AG09319 (cell line): ENCODE results near the gene ERFL.

Experiments used
- DNase-seq: peaks from one replicate; pipeline ENCODE4 v3.0.0-alpha.2; 2010; ENCODE audit warnings: low read depth; ENCODE audit errors: extremely low read depth
- TF ChIP-seq, protein P1 (sequence below): IDR thresholded peaks from 2 replicates; pipeline ENCODE4 v1.5.1; 2011; ENCODE audit warnings: low read depth, mild to moderate bottlenecking, inconsistent platforms, low read length, moderate library complexity

ERFL gene

DNA sequence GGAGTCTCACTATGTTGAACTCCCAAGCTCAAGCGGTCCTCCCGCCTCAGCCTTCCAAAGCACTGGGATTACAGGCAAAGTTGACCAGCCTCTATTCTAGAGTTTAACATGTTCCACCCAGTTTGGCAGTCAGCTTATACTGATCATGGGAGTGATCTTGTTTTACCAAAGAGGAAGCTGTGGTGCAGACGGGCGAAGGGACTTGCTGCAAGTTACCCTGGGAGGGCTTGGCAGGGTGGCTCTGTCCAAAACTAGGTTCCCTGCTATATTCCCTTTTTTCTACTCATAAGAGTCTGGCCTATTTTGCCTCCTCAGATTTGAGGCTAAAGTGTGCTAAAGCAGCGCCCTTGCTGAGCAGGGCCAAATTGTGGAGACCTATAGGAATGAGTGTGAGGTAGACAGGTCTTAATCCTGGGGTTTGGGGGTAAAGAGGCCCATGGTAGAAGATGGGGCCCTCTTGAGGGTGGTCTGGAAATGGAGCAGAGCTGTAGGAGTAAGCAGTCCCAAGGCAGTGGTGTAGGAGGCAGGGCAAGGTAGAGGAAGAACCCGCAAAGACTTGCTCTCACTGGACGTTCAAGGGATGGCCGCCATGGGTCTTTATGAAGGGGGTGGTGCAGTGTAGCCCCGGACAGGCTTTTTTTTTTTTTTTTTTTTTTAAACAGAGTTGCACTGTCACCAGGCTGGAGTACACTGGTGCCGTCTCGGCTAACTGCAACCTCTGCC lies 64.9 kb downstream of the ERFL start:
- TF ChIP-seq, protein P1, sequence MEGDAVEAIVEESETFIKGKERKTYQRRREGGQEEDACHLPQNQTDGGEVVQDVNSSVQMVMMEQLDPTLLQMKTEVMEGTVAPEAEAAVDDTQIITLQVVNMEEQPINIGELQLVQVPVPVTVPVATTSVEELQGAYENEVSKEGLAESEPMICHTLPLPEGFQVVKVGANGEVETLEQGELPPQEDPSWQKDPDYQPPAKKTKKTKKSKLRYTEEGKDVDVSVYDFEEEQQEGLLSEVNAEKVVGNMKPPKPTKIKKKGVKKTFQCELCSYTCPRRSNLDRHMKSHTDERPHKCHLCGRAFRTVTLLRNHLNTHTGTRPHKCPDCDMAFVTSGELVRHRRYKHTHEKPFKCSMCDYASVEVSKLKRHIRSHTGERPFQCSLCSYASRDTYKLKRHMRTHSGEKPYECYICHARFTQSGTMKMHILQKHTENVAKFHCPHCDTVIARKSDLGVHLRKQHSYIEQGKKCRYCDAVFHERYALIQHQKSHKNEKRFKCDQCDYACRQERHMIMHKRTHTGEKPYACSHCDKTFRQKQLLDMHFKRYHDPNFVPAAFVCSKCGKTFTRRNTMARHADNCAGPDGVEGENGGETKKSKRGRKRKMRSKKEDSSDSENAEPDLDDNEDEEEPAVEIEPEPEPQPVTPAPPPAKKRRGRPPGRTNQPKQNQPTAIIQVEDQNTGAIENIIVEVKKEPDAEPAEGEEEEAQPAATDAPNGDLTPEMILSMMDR: no peak
- no peak for DNase-seq

DNA sequence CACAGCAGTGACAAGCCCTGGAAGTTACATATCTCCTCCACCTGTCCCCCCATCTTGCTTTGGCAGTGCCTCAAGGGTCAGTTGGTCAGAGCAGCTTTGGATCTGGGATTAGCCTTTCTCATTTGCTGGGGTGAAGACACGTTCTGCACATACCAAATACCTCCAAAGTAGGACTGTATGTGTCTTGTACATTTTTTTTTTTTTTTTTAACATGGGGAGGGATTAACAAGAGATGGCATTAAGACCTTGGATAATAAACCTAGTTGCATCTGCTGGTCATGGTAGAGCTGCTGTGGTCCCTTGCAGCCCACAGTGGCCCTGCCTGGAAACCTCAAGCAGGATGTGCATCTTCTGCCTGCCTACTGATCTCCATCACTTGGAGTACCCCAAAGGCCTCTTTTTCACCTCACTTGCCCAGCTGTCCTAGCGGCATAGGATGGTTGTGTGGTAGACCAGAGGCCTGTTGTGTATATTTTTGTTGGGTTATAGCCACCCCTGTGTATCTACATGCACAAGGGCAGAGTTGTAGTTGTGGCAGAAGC lies 65.7 kb downstream of the ERFL start:
- DNase-seq: no peak
- TF ChIP-seq, protein P1: no peak

DNA sequence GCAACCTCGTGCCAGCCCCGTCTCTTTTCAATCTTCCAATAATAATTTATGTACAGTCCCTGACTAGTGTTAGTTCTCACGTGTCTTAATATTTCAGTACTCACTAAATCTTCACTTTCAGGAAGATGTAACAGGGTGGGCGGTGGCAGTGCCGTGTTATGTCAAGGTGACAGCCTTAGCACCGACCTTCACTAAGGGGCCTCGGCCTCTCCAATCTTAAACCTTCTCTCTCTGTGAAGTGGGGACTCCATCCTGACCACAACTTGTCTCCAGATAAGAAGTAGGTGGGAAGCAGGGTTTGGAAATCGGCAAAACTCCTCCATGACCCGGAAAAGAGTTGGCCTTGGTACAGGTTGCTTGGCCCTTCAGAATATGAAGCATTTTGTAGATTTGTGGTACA lies 66.4 kb downstream of the ERFL start:
- TF ChIP-seq, protein P1: no peak
- DNase-seq: no peak

DNA sequence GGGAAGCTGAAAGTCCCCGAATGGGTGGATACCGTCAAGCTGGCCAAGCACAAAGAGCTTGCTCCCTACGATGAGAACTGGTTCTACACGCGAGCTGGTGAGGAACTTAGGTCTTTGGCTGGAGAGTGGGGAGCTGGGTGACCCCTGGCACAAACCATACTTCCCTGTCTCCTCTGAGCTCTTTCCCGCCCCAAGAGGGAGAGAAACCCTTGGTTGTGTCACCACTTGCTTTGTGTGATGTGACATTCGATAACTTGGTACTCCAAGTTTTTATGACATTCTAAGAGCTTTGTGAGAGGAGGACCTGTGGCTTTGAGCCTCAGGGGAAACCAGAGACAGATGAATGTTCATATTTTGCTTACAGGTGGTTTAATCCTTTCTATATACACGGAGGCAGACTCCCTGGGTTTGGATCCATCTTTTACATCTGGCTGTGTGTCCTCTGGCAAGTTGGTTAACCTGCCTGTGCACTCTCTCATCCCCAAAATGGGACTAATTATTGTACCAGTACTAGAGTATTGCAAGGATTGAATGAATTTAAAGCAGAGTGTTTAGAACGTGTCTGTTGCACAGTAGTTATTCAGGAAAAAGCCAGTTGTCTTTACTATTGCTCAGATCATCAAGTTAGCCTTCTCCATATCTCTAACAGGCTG lies 67.0 kb downstream of the ERFL start:
- TF ChIP-seq, protein P1: no peak
- no peak for DNase-seq

DNA sequence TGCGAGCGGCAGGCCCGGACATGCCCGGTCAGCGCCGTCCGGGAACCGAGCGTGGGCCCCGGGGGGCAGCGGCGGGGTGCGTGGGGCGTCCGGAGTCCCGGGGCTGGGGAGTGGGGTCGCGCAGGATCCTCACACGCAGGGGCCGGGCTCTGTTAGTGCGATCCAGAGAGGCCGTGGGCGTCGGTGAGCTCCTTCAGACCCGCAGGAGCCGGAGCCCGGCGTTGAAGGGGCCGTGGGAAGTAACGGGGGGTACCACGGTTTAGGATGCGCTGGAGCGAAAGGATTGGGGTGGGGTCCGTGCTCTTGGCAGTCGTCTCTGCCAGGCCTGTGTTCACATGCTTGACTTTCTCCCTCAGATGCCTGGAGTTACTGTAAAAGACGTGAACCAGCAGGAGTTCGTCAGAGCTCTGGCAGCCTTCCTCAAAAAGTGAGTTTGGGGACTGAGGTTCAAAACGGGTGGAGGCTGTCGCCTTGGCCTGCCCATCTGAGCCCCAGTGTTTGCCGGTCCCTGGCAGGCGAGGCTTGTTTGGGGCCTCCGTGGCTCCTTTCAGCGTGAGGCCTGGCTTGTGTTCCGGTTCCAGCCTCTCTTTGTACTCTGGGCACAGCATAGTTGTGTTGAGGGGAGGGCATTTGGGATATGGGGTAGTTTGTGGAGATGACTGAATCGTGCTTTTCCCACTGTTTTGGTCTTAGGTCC lies 67.7 kb downstream of the ERFL start:
- no peak for DNase-seq
- TF ChIP-seq, protein P1: no peak

DNA sequence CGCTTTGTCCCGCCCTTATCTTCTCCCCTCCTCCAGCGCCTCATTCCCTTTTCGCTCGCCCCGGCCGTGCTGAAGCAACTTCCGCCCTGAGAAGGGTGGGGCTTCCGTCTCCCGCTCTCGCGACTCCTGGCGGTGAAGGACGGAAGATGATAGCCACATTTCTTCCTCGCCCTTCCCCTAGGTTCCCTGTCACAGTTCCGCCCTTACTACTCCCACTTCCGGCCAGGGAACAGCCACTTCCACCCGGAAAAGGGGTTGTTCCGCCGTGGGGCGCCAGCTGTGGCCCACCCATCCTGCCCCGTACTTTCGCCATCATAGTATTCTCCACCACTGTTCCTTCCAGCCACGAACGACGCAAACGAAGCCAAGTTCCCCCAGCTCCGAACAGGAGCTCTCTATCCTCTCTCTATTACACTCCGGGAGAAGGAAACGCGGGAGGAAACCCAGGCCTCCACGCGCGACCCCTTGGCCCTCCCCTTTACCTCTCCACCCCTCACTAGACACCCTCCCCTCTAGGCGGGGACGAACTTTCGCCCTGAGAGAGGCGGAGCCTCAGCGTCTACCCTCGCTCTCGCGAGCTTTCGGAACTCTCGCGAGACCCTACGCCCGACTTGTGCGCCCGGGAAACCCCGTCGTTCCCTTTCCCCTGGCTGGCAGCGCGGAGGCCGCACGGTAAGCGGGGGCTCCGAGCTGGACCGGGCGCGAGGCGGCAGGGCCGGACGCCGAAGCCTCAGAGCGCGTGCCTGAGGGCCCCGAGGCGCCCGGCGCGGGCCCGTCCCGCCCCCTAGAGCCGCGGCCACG lies 68.4 kb downstream of the ERFL start, which contains the start of gene RPS19:
Gene RPS19, plus strand, starts transcription at position 638 of the 801 bp plus-strand sequence. CDS start 520 bp downstream, outside the sequence.
- TF ChIP-seq, protein P1: peak; percentile 50
- peak; percentile 97 for DNase-seq
